ENCODE results near the gene PTPRR. TPM values are rescaled to one million over a fixed set of nuclear protein-coding genes. Genes with fewer than 3 reads are reported as not detected.

Gene PTPRR
- total RNA-seq, 4 donors from 2014 or later: 0.15 TPM; not detected in 3

GRCh38 chr12:70637303-70638085 lies 283.0 kb downstream of the PTPRR start, which contains the start of gene PTPRB:
PTPRB (minus strand) TSS chr12:70637429; CDS start chr12:70637395, 34 bp downstream.
- no peak for DNase-seq (ENCODE audit: low spot score in 2 of 2)
- 57 to 60% methylated on average over 6 of the region's 6 CpGs for WGBS, 2 donors
- H3K4me3 ChIP-seq (ENCODE audit: low read depth, poor library complexity, severe bottlenecking): no peak within 1 kb of the TSS
- intact Hi-C loops (cut with DNase I; ENCODE audit: low total_unique reads): no loop called here
- TF ChIP-seq CTCF (IDR thresholded peaks at IDR 0.05) (no peak), POLR2A (IDR thresholded peaks at IDR 0.05) (no peak)

- H3K4me3 ChIP-seq (ENCODE audit: low read depth, poor library complexity, severe bottlenecking): no peak overlapping the region
- intact Hi-C loops (cut with DNase I; ENCODE audit: low total_unique reads): no loop called here
- TF ChIP-seq CTCF (IDR thresholded peaks at IDR 0.05): no peak
- no peak for TF ChIP-seq POLR2A (IDR thresholded peaks at IDR 0.05)
- DNase-seq (ENCODE audit: low spot score in 2 of 2): no peak
- WGBS, 2 donors: 89 to 93% methylated on average over 7 of the region's 7 CpGs
Observed at GRCh38 chr12:70635755-70636154, 284.8 kb downstream of the PTPRR start.

GRCh38 chr12:70628701-70629480 lies 291.6 kb downstream of the PTPRR start:
- no peak for TF ChIP-seq CTCF (IDR thresholded peaks at IDR 0.05)
- TF ChIP-seq POLR2A (IDR thresholded peaks at IDR 0.05): no peak
- no peak overlapping the region for H3K4me3 ChIP-seq (ENCODE audit: low read depth, poor library complexity, severe bottlenecking)
- 84 to 90% methylated on average over 3 of the region's 3 CpGs for WGBS, 2 donors
- no peak for DNase-seq (ENCODE audit: low spot score in 2 of 2)
- intact Hi-C loops (cut with DNase I; ENCODE audit: low total_unique reads): no loop called here

- TF ChIP-seq CTCF (IDR thresholded peaks at IDR 0.05): no peak
- intact Hi-C loops (cut with DNase I; ENCODE audit: low total_unique reads): no loop called here
- 80 to 81% methylated on average over 5 of the region's 5 CpGs for WGBS, 2 donors
- DNase-seq (ENCODE audit: low spot score in 2 of 2): no peak
- H3K4me3 ChIP-seq (ENCODE audit: low read depth, poor library complexity, severe bottlenecking): no peak overlapping the region
Observed at GRCh38 chr12:70627677-70628076, 292.9 kb downstream of the PTPRR start.

GRCh38 chr12:70626180-70626579 lies 294.4 kb downstream of the PTPRR start:
- 93 to 95% methylated on average over 3 of the region's 3 CpGs for WGBS, 2 donors
- intact Hi-C loops (cut with DNase I; ENCODE audit: low total_unique reads): no loop called here
- H3K4me3 ChIP-seq (ENCODE audit: low read depth, poor library complexity, severe bottlenecking): no peak overlapping the region
- no peak for DNase-seq (ENCODE audit: low spot score in 2 of 2)
- TF ChIP-seq CTCF (IDR thresholded peaks at IDR 0.05) (no peak), POLR2A (IDR thresholded peaks at IDR 0.05) (no peak)
